Neuronal stem cell (in vitro differentiated cells): Measurements from ENCODE around the gene TMEM11.

Experiments
- DNase-seq: peaks from one replicate; pipeline ENCODE4 v3.0.0-alpha.2; 2013; ENCODE audit warnings: low spot score
- H2AFZ ChIP-seq: one replicate; pipeline ENCODE4 v1.6.1; 2013; ENCODE audit warnings: mild to moderate bottlenecking, low read length, inconsistent platforms
- H2AK5ac ChIP-seq: 2 replicates; pipeline ENCODE4 v1.6.1; 2013; ENCODE audit warnings: low read depth, mild to moderate bottlenecking, inconsistent platforms, low read length, moderate library complexity, mixed read lengths
- H2BK120ac ChIP-seq: 2 replicates; pipeline ENCODE4 v1.6.1; 2013; ENCODE audit warnings: low read depth, mild to moderate bottlenecking, inconsistent platforms, low read length, moderate library complexity, mixed read lengths
- H2BK12ac ChIP-seq: one replicate; pipeline ENCODE4 v1.6.1; 2013; ENCODE audit warnings: low read length, inconsistent platforms
- H2BK15ac ChIP-seq: 2 replicates; pipeline ENCODE4 v1.6.1; 2013; ENCODE audit warnings: mild to moderate bottlenecking, low read length, inconsistent platforms, mixed read lengths
- H2BK5ac ChIP-seq: one replicate; pipeline ENCODE4 v1.6.1; 2013; ENCODE audit warnings: inconsistent platforms, mild to moderate bottlenecking, low read length, moderate library complexity
- H3K14ac ChIP-seq: one replicate; pipeline ENCODE4 v1.6.1; 2013; ENCODE audit warnings: low read length, inconsistent platforms
- H3K18ac ChIP-seq: 2 replicates; pipeline ENCODE4 v1.6.1; 2013; ENCODE audit warnings: low read length, inconsistent platforms
- H3K23ac ChIP-seq: 2 replicates; pipeline ENCODE4 v1.6.1; 2013; ENCODE audit warnings: low read depth, mild to moderate bottlenecking, mixed read lengths, low read length, inconsistent platforms; ENCODE audit not compliant: poor library complexity
- H3K27ac ChIP-seq: replicated peaks from 3 replicates; pipeline ENCODE4 v1.5.1; 2013; ENCODE audit warnings: low read length, inconsistent platforms
- H3K27me3 ChIP-seq, 3 experiments: 2 replicates each; pipeline ENCODE4 v1.6.1; 2013; ENCODE audit warnings: low read length in 3 of 3, mild to moderate bottlenecking in 2 of 3, inconsistent platforms in 1 of 3, low read depth in 1 of 3, mixed read lengths in 1 of 3, moderate library complexity in 1 of 3; ENCODE audit not compliant: control insufficient read depth in 3 of 3, insufficient read depth in 3 of 3
- H3K36me3 ChIP-seq, 2 donors: replicated peaks in 1 of 2; 2 replicates each; pipeline ENCODE4 v1.6.1; 2013; ENCODE audit warnings: low read length in 2 of 2; ENCODE audit not compliant: control insufficient read depth in 2 of 2, insufficient read depth in 2 of 2
- H3K4ac ChIP-seq: 2 replicates; pipeline ENCODE4 v1.6.1; 2013; ENCODE audit warnings: inconsistent platforms, mild to moderate bottlenecking, low read length, moderate library complexity
- H3K4me1 ChIP-seq, 2 donors: 1 replicate in 1 of 2; 2 replicates in 1 of 2; pipeline ENCODE4 v1.6.1; 2013; ENCODE audit warnings: low read length in 2 of 2, low read depth in 1 of 2; ENCODE audit not compliant: control insufficient read depth in 2 of 2, insufficient read depth in 1 of 2
- H3K4me2 ChIP-seq: one replicate; pipeline ENCODE4 v1.6.1; 2013; ENCODE audit warnings: mild to moderate bottlenecking, low read length, inconsistent platforms; ENCODE audit not compliant: insufficient read depth, poor library complexity, severe bottlenecking
- H3K4me3 ChIP-seq, 2 donors: 2 replicates each; pipeline ENCODE4 v1.5.1; 2013; ENCODE audit warnings: low read length in 2 of 2, mild to moderate bottlenecking in 2 of 2, inconsistent platforms in 1 of 2, moderate library complexity in 1 of 2
- H3K79me1 ChIP-seq: one replicate; pipeline ENCODE4 v1.6.1; 2013; ENCODE audit warnings: low read depth, mild to moderate bottlenecking, inconsistent platforms, low read length, moderate library complexity
- H3K9ac ChIP-seq: one replicate; pipeline ENCODE4 v1.6.1; 2013; ENCODE audit warnings: mild to moderate bottlenecking, low read depth, low read length, inconsistent platforms; ENCODE audit not compliant: poor library complexity
- H3K9me3 ChIP-seq, 2 donors: replicated peaks in 1 of 2; 2 replicates each; pipeline versions ENCODE3 to v1.6.1; 2013; ENCODE audit warnings: low read length in 2 of 2, mild to moderate bottlenecking in 2 of 2, inconsistent platforms in 1 of 2, low read depth in 1 of 2, mixed read lengths in 1 of 2, moderate library complexity in 1 of 2; ENCODE audit not compliant: control insufficient read depth in 2 of 2, insufficient read depth in 1 of 2
- H4K8ac ChIP-seq: one replicate; pipeline ENCODE4 v1.6.1; 2013; ENCODE audit warnings: low read depth, mild to moderate bottlenecking, inconsistent platforms, low read length, moderate library complexity
- H4K91ac ChIP-seq: one replicate; pipeline ENCODE4 v1.6.1; 2013; ENCODE audit warnings: low read length, low read depth, mild to moderate bottlenecking, inconsistent platforms; ENCODE audit not compliant: poor library complexity
- WGBS, 2 donors: extraction: QIAGEN DNeasy Blood & Tissue Kit; methylation state at CpG; one replicate each; pipeline ENCODE4 v1.1.7; 2013; ENCODE audit warnings: missing lambda C conversion rate in 2 of 2, mixed read lengths in 1 of 2; ENCODE audit not compliant: insufficient read length in 2 of 2, insufficient replicate concordance in 1 of 2; ENCODE audit errors: extremely low coverage in 2 of 2; 5-methylcytosine and 5-hydroxymethylcytosine counted together

Gene TMEM11

GRCh38 chr17:21253646-21254441 is 39.9 kb upstream of the TMEM11 start:
- peak overlapping the region; percentile 36 for H3K27ac ChIP-seq
- WGBS, 2 donors: no CpG with 5 or more reads among the region's 15 CpGs
- DNase-seq: no peak

GRCh38 chr17:21252796-21253645 is 39.1 kb upstream of the TMEM11 start, which contains the start of gene NATD1:
Gene NATD1, minus strand, starts transcription at chr17:21253410. Its CDS starts 146 bp downstream, at chr17:21253264.
- no peak within 1 kb of the TSS for H2BK5ac ChIP-seq
- peak within 1 kb of the TSS; percentile 87 for H3K18ac ChIP-seq
- H3K9ac ChIP-seq: peak within 1 kb of the TSS; percentile 91
- H3K4me2 ChIP-seq: peak within 1 kb of the TSS; percentile 78
- H3K14ac ChIP-seq: no peak within 1 kb of the TSS
- H3K4me3 ChIP-seq: peak within 1 kb of the TSS; percentile 52 to 91
- H3K4ac ChIP-seq: no peak within 1 kb of the TSS
- peak within 1 kb of the TSS; percentile 94 for H2AFZ ChIP-seq
- no peak within 1 kb of the TSS for H2BK120ac ChIP-seq
- peak; percentile 81 for DNase-seq
- H4K8ac ChIP-seq: peak within 1 kb of the TSS; percentile 92
- peaks cover 2 to 8% of the 10 kb centered on the region in 2 donors for H3K4me1 ChIP-seq
- no CpG with 5 or more reads among the region's 117 CpGs for WGBS, 2 donors
- H3K23ac ChIP-seq: peak within 1 kb of the TSS; percentile 31
- peak within 1 kb of the TSS; percentile 10 for H2BK12ac ChIP-seq
- H3K27ac ChIP-seq: peak within 1 kb of the TSS; percentile 36
- H2BK15ac ChIP-seq: peak within 1 kb of the TSS; percentile 52
- no peak within 1 kb of the TSS for H4K91ac ChIP-seq
- no peaks in the 10 kb centered on the region for H3K79me1 ChIP-seq
- no peaks in the 10 kb centered on the region for H3K36me3 ChIP-seq
- H3K27me3 ChIP-seq: peaks cover 0 to 6% (median 0%) of the 10 kb centered on the region in 3 experiments
- H2AK5ac ChIP-seq: peak within 1 kb of the TSS; percentile 28
- no peaks in the 10 kb centered on the region for H3K9me3 ChIP-seq

More at GRCh38 chr17:21253646-21254441, 39.9 kb upstream of the TMEM11 start:
- peak overlapping the region; percentile 92 for H4K8ac ChIP-seq
- no peak overlapping the region for H4K91ac ChIP-seq
- peak overlapping the region; percentile 94 for H2AFZ ChIP-seq
- H2AK5ac ChIP-seq: peak overlapping the region; percentile 28
- peaks cover 0 to 6% (median 0%) of the 10 kb centered on the region in 3 experiments for H3K27me3 ChIP-seq
- H3K9ac ChIP-seq: no peak overlapping the region
- peak overlapping the region; percentile 78 for H3K4me2 ChIP-seq
- H3K36me3 ChIP-seq: no peaks in the 10 kb centered on the region
- peaks cover 2 to 8% of the 10 kb centered on the region in 2 donors for H3K4me1 ChIP-seq
- peak overlapping the region; percentile 52 to 61 for H3K4me3 ChIP-seq
- no peaks in the 10 kb centered on the region for H3K79me1 ChIP-seq
- no peaks in the 10 kb centered on the region for H3K9me3 ChIP-seq
- peak overlapping the region; percentile 52 for H2BK15ac ChIP-seq
- H3K18ac ChIP-seq: peak overlapping the region; percentile 87
- H2BK120ac ChIP-seq: no peak overlapping the region
- H3K14ac ChIP-seq: no peak overlapping the region
- H3K23ac ChIP-seq: no peak overlapping the region
- H2BK5ac ChIP-seq: no peak overlapping the region
- H2BK12ac ChIP-seq: no peak overlapping the region
- H3K4ac ChIP-seq: no peak overlapping the region

- peak overlapping the region; percentile 52 to 91 for H3K4me3 ChIP-seq
- H3K4me1 ChIP-seq: peaks cover 2 to 8% of the 10 kb centered on the region in 2 donors
- H3K79me1 ChIP-seq: no peaks in the 10 kb centered on the region
- H3K4me2 ChIP-seq: peak overlapping the region; percentile 78
- H2BK12ac ChIP-seq: no peak overlapping the region
- H3K27me3 ChIP-seq: peaks cover 0 to 6% (median 0%) of the 10 kb centered on the region in 3 experiments
- H2BK15ac ChIP-seq: peak overlapping the region; percentile 43
- no peak overlapping the region for H4K8ac ChIP-seq
- no peak overlapping the region for H2AK5ac ChIP-seq
- H3K14ac ChIP-seq: no peak overlapping the region
- H3K18ac ChIP-seq: peak overlapping the region; percentile 80
- no peaks in the 10 kb centered on the region for H3K9me3 ChIP-seq
- H2BK5ac ChIP-seq: no peak overlapping the region
- DNase-seq: no peak
- peak overlapping the region; percentile 60 for H3K9ac ChIP-seq
- WGBS, 2 donors: no CpG with 5 or more reads among the region's 12 CpGs
- H3K23ac ChIP-seq: no peak overlapping the region
- H2BK120ac ChIP-seq: no peak overlapping the region
- H3K36me3 ChIP-seq: no peaks in the 10 kb centered on the region
- H3K27ac ChIP-seq: no peak overlapping the region
- H4K91ac ChIP-seq: no peak overlapping the region
- H2AFZ ChIP-seq: peak overlapping the region; percentile 94
- H3K4ac ChIP-seq: no peak overlapping the region
Observed at GRCh38 chr17:21252289-21252795, 38.4 kb upstream of the TMEM11 start.
